GM18870 (cell line): ENCODE data around the gene HDAC7.
"Not testable (repeated sequence)": the region's sequence is repeated elsewhere in the genome, so short reads cannot be mapped to it uniquely, and the experiment has no call there.

Source experiments
- ATAC-seq: cut with Tn5 transposase; IDR thresholded peaks from one replicate; pipeline ENCODE4 v1.9.1; 2021; ENCODE audit warnings: moderate library complexity; ENCODE audit not compliant: unreplicated experiment

Gene HDAC7

DNA sequence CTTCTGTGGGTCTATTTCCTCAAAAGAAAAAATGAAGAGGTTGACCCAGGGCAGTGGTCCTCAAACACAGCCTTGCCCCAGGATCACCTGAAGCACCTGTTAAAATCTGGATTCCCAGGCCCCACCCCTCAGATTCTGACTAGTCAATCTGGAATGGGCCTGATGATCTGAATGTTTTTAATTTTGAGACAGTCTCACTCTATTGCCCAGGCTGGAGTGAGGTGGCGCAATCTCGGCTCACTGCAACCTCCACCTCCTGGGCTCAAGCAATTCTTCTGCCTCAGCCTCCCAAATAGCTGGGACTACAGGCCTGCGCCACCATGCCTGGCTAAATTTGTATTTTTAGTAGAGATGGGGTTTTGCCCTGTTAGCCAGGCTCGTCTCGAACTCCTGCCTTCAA is 4.3 kb downstream of the HDAC7 start:
- not testable (repeated sequence) for ATAC-seq

DNA sequence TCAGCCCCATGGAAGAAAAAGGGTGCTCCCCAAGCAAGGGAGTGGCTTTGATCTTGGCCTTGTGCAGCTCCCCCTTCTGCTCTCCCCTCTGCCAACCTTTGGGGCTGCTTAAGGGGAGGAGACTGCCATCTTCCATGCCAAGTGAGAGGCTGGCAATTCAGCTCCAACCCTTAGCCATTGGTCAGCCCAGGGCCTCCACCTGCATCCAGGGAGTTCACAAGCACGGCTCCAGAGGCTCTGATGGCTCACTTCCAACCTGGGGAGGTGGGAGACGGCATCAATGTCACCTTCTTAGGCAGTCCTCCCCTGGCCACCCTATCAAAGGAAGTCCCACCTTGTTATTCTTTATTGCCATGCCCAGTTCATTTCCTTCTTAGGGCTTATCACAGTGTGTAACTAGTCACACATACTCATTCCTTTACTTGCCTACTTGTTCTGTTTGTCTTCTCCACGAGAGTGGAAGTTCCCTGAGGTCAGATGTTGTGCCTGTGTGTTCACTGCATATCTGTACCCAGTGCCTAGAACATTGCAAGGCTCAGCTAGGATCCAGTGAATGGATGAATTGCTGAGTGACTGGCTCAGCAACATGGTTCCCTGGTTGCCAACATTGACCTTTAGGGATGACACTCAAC is 5.0 kb downstream of the HDAC7 start:
- no peak for ATAC-seq

DNA sequence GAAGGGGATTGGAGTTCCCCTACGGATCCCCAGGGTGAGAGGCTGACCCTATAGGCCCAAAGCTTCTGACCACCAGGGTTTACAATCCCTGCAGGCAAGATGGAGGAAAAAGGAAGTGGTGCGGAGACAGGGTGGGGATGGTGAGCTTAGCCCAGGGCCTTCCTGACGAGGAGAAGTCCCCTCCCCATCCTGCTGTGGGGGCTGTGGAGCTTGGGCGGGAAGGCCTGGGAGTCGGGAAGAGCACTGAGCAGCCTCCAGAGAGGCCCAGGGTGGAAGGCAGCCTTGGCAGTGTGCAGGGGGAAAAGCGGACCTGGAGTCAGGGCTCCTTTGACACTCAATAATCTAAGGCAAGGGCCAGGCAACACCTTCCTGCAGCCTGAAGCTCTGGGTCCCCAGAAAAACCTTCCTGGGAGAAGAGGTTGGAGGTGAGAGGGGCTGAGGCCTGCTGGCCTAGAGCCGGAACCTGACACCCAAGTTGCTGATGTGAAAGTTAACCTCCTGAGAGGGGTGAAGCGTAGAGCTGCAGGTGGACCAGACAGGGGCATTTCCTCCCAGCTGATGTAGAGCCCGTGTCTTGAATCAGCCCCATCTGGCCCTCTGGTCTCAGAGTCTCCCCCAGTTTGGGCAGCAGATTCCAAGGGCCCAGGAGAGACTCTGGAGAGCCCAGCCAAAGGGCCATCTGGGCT is 6.0 kb downstream of the HDAC7 start:
- ATAC-seq: no peak

DNA sequence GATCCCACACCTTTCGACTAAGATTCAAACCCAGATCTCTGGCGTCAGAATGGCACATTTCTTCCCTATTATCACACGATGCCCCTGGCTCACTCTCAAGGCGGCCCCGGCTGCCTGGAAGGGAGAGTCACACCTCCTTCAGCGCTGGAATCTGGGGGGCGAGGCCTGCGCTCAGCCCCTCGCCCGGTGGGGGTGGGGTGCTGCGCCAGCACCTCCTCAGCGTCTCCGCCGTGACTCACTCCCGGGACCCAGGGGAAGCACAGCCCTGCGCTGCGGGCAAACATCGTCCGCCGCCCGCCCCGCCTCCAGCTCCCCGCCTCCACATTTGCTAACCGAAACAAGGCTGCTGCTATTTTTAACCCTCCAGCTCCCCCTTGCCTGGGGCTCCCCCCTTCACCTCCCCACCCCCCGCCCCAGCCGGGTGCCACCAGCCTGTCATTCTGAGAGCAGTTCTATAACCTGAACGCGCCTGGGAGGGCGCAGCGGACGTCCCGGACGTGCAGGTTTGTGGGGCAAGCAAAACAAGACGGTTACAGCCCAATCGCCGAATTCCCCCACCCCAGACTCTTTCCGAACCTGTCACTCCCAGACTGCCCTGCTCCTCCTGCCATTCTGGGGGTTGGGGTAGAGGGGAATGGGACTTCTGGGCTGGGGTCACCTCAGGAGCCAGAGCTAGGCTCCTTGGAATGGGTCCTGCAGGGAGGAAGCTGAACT is 6.7 kb downstream of the HDAC7 start:
- ATAC-seq: no peak

DNA sequence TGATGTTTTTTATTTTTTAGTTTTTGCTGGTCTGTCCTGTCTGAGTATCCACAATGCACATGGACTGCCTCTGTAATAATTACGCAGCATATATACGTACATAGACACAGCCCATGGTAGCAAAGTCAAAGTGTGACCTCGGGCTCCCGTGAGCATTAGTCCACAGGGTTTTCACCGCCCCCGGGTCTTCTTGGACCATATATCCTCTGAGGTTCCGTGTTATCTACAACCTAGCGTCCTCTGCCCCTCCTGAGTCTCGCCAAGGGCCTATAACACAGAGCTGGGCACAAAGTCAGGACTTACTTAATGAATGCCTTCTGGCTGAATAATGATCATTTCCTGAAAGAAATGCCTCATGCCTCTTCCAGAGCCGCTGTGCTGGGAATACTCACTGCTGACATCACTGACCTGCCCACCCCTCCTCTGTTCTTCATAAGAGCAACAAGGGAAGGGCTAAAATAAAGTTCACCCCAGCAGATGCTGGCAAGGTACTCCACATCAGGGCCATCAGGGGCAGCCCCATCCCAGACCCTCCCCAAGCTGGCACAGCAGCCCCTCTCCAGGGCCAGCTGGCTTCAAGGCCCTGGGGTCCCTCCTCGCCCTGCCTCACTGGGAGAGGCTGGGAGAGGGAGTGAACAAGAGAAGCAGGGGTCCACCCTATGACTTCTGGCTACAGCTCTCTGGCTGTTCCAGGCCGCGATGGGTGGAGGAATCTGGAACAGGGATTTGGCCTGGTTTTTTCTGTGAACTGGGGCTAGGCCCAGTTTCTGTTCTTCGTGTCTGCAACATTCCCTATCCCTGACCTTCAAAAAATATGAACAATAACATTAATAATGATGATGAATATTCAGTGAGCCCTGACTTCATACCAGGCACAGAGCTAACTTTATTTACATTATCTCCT is 7.9 kb downstream of the HDAC7 start:
- ATAC-seq: no peak

DNA sequence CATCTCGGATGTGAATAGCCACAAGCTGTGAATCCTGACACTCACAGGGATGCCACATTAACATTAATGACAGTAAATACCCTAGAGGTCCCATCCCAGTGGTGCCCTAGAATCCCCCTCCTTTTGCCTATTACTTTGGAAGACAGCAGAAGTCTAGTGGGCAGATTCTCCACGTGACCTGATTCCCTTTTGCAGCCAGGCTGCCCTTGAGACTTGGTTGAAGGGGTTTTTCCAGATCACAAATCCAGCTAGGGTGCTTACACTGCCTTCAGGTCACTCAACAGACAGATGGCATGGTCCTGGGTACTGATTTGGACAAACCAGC is 8.7 kb downstream of the HDAC7 start:
- no peak for ATAC-seq

DNA sequence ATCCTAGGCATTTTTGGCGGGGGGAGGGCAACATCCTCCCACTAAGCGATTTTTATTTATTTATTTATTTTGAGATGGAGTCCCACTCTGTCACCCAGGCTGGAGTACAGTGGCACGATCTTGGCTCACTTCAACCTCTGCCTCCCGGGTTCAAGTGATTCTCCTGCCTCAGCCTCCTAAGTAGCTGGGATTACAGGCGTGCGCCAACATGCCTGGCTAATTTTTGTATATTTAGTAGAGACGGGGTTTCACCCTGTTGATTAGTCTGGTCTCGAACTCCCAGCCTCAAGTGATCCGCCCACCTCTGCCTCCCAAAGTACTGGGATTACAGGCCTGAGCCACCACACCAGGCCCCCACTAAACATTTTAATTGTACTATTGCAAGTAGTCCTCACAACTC is 10.2 kb downstream of the HDAC7 start:
- not testable (repeated sequence) for ATAC-seq

DNA sequence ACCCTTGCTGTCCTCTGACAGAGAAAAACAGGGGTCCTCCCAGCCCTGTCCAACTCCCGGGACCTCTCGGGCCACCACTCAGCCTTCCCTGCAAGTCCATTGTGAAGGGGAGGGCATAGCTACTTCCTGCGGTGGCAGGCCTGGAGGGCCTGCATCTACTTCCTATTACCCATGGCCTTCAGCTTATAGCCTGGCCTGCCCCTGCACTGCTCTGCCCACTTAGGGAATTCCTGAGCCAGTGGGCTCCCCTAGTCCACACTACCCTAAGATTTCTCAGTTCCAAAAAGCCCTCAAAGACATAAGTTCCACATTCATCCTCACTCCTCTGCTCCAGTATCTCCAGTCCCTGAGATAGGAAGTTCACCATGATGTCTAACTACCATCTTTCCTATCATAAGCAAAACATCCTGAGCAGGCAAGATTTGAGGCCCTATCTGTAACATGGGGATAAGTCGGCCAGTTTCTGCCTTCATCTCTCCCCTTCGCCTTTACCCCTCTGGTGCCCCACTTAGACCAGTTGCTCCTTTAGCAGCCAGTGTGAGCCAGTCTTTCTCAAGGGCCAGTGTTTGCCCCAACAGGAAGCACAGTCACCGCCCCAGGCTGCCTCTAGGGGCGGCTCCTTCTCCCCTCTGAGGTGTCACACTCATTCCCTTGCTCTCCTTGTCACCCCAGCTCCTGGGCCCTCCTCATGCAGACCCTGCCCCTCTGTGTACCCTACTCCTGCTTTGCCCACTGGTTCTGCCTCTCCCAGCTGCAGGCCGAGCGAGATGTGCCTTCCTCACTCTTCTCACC is 10.9 kb downstream of the HDAC7 start:
- ATAC-seq: no peak

DNA sequence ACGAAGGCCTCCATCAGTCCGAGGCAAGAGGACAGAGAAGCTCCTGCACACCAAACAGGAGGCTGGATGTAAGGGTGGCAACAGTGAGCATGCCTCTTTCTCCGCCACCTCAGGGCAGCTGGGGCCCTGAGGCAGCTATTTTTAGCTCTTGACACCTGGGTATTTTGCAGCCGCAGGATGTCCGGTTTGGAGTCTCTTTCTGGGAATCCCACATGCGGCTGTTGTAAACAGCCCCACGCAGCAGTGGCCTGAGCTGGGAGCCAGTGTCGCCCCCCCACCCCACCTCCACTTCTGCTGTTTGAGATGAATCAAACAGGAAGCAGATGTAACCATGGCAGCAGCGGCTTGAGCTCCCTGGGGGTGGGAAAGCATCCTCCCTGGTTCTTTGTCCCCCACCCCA is 11.7 kb downstream of the HDAC7 start:
- ATAC-seq: no peak

DNA sequence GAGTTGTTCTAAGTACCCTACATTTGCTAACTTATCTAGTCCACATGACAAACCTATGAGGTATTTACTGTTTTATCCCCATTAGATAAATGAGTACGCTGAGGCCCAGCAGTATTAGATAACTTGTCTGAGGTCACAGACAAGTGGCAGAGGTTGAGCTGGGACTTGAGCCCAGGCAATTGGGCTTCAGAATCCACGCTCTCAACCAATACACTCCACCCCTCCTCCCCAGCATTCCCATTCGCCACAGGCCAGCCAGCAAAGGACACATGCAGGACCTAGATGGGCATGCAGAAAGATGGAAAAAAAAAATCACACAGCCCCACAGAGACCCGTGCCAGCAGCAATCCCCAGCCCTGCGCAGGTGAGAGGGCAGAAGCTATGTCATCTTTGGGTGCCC is 12.4 kb downstream of the HDAC7 start:
- ATAC-seq: no peak

DNA sequence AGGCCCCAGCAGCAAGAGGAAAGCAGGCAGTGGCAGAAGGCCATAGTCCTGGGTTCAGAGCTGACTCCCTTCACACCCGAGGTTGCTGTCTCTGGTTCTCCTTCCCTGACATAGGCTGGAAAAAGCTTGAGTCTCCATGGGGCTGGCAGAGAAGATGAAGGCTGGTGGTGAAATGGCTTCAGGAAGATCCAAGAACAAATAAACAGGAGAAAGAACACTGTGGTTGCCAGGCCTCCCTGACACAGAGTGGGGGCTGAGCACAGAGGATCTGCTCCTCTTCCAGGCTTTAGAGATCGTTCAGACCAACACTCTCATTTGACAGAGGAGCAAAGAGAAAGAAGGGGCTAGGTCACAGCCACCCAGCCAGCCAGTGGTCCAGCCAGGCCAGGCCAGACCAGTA is 14.3 kb downstream of the HDAC7 start:
- no peak for ATAC-seq

DNA sequence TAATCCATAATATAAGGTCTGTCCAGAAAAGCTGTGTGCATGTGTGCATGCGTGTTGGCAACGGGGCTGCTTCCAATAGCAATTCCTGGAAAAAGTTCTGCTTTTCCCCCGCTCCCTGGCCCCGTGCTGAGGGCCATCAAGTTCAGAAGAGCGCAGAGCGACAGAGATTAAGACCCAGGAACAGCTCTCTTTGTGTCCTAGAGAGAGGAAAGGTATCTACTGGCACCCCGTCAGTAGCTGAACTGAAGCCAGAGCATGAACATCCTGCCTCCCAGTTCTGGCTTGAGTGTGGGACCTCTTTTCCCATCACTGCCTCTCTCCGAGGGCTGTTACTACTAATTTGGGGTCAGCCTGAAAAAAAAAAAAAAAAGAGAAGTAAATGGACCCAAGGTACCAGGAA is 15.5 kb downstream of the HDAC7 start:
- ATAC-seq: no peak

DNA sequence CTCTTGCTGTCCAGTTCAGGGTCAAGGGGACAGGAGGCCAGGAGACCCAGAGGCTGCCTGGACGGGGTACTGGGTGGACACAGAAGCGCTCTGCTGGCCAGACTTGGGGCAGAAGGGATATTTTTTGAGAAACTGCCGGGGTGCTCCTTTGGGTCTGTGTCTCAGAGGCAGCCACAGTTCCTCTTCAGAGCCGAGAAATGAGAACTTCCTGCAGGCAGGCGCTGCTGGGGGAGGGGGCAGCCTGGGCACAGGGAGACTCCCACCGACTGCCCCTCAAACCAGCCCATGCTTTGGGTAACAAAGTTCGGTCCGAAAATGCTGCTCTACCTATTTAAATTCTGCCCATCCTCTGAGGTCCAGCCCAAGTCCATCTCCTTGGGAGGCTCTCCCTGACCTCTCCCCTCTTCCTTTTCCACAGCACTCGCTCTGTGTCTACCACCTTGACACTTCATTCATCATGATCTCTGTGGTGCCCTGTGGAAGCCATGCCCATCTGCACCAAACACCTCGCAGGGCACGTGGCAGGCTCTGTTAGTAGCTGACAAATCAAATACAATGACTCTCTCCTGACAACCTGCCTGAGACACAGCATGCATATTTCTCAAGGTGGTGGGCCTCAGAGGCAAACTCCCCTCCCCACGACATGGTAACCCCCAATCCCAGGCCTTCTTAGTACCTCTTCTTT is 16.4 kb downstream of the HDAC7 start:
- no peak for ATAC-seq

DNA sequence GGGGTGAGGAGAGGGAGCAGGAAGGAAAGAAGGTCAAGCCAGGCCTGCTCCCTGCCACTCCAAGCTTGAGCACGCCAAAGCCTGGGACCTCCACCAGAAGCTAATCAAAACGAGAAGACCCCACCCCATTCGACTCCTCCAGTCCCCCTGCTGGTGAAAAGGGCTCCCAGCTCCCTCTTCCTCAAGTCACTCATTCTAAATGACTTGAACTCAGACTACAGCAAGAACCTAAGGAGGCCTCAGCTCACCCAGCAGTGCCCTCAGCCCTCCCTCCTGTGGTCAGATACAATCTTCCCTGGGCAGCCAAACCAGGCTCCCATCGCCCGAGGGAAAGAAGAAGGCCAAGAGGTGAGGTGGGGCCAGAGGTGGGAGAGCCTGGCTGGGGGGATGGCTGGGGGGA is 17.4 kb downstream of the HDAC7 start:
- ATAC-seq: no peak

DNA sequence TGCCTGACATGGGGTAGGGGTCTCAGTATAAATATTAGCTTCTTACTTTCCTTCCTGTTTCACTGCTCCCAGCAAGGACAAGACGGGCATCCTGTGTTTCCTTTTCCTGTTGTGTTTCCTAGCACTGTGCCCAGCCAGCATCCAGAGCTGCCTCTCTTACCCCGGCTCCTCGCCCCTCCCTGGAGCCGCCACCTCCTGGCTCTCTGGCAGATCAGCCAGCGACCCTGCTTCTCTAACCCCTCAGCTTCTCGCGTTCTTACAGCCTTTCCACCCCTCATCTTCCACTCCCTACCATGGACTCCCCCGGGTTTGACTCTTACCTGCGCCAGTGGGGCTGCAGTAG is 17.8 kb downstream of the HDAC7 start:
- ATAC-seq: no peak

DNA sequence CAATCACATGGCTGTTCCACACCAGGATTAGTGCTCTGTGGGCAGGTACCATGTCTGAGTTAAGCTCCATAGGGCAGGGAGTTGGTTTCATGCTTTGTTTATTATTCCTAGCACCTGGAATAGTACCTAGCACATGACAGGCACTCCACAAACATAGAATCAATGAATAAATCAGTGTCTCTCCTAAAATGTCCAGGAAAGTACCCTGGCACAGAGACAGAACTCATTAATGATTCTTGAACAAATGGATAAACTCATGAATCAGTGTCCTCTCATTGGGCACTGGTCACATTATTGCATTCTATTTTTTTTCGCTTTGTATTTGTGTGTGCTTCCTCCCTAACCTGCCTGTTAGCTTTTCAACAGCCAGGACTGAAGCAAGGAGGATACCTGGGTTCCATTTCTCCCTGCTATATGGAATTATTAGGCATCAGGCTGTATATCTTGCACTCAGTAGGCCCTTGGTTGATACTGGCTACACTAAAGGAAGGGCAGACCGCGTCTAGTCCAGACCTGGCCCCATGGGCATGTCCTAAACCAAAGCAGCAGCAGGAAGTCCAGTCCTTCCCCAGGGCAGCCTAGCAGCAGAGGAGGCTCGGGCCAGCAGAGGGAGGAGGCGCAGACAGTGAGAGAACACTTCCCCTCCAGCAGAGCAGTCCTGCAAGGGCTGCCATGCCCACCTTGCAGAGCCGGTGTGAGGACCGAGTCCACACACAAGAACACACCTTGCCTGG is 18.4 kb downstream of the HDAC7 start:
- ATAC-seq: no peak

DNA sequence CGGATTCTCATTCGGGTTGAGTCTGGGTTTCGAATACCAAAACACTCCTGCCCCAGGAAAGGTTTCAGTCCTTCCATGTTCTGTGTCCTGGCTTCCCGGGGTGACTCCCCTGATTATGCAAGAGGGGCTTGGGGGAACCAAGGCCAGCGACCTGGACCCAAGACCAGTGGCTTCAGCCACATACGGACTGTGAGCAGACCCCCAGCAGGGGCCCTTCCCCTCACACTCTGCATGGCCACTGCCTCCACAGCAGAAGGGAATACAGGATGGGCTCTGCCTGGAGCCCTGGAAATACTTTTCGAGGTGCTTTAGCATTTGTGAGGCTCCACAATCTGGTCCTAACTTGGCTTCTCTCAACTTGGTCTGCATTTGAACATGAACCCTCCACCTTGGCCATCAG is 19.1 kb downstream of the HDAC7 start:
- no peak for ATAC-seq

DNA sequence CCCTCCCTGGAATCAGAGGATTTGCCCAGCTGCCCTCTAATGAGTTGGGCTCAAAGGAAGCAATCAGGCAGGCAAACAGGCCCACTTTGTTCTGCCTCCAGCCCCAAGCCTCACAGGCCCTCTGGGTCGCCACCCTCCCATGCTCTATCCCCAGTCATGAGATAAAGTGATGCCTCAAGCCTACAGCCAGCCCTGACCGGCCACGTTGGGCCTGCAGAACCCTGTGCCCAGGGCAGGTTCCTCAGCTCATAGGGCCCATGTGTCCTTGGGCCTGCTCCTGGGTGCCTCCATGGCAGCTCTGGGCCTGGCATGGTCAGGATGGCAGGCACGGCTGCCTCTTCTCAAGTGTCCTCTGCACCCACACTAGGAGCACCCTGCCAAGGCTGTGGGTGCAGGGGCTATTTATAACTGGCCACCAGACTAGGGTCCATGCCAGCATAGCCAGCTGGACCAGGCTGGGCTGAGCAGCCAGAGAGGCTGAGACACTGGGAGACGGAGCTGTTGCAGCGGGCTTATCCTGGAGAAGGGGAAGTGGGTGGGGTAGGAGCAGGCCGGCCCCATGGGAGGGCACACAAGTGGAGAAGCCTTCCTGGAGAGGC is 20.2 kb downstream of the HDAC7 start:
- no peak for ATAC-seq

DNA sequence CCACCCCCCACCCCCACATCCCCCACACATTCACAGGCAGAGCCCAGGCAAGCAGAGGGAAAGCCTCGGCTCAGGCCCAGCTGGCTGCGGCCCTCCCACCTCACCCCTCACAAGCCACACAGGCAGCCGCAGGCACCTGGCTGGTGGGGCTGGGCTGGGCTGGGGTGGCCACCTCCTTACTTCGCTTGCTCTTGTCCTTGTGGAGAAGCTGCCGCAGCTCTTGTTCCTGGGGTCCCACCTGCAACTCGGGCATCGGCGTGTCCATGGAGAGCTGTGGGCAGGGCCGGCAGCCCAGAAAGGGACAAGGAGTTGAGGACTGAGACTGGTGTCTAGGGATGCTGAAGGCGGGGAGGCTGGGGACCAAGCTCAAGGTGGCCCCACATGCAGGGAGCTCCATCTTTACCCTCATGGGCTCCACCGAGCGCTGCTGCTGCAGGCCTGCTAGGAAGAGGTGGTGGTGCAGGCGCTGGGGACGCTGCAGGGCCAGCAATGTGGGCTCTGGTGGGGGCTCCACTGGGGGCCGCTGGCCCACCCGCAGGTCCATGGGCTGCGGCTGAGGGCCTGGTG is 21.2 kb downstream of the HDAC7 start:
- ATAC-seq: no peak
